Smooth muscle cell (in vitro differentiated cells): ENCODE data around the gene FAR2. TPM values are rescaled to one million over a fixed set of nuclear protein-coding genes. Genes with fewer than 3 reads are reported as not detected.

Source experiments
- DNase-seq: peaks from one replicate; lab custom pipeline; 2025; ENCODE audit not compliant: unreplicated experiment; lab: John Stamatoyannopoulos, UW
- H2AFZ ChIP-seq: fragments of 200-600 bp; sonication (generic); 2 replicates; pipeline ENCODE4 v1.6.0; 2016; ENCODE audit warnings: antibody characterized with exemption, low read depth, mild to moderate bottlenecking
- H3F3A ChIP-seq: fragments of 200-600 bp; sonication (generic); 2 replicates; pipeline ENCODE4 v1.6.0; 2017; ENCODE audit warnings: antibody characterized with exemption, low read depth
- H3K27ac ChIP-seq: fragments of 200-600 bp; sonication (generic); 2 replicates; pipeline ENCODE4 v1.5.1; 2016; ENCODE audit warnings: low read depth, mild to moderate bottlenecking
- H3K27me3 ChIP-seq: fragments of 200-600 bp; sonication (generic); 2 replicates; pipeline ENCODE4 v1.6.1; 2016; ENCODE audit warnings: low read depth, mild to moderate bottlenecking
- H3K36me3 ChIP-seq: fragments of 200-600 bp; sonication (generic); 2 replicates; pipeline ENCODE4 v1.5.1; 2016; ENCODE audit warnings: low read depth
- H3K4me1 ChIP-seq: fragments of 200-600 bp; sonication (generic); 2 replicates; pipeline ENCODE4 v1.5.1; 2016; ENCODE audit warnings: low read depth
- H3K4me2 ChIP-seq: fragments of 200-600 bp; sonication (generic); 2 replicates; pipeline ENCODE4 v1.6.0; 2016; ENCODE audit warnings: mild to moderate bottlenecking
- H3K4me3 ChIP-seq: fragments of 200-600 bp; sonication (generic); 2 replicates; pipeline ENCODE4 v1.5.1; 2016; ENCODE audit warnings: mild to moderate bottlenecking
- H3K79me2 ChIP-seq: fragments of 200-600 bp; sonication (generic); 2 replicates; pipeline ENCODE4 v1.6.0; 2016; ENCODE audit warnings: low read depth, mild to moderate bottlenecking
- H3K9ac ChIP-seq: fragments of 200-600 bp; sonication (generic); 2 replicates; pipeline ENCODE4 v1.6.0; 2016; ENCODE audit warnings: low read depth
- H3K9me3 ChIP-seq: fragments of 200-600 bp; sonication (generic); replicated peaks from 2 replicates; pipeline ENCODE4 v1.5.1; 2016; ENCODE audit warnings: low read depth
- H4K20me1 ChIP-seq: fragments of 200-600 bp; sonication (generic); 2 replicates; pipeline ENCODE4 v1.6.0; 2016; ENCODE audit warnings: low read depth
- CTCF ChIP-seq: fragments of 200-600 bp; sonication (generic); IDR thresholded peaks from 2 replicates; pipeline ENCODE4 v1.5.1; 2017; ENCODE audit warnings: borderline replicate concordance, mild to moderate bottlenecking, antibody characterized with exemption; ENCODE audit not compliant: insufficient read depth, poor library complexity, severe bottlenecking
- WGBS: methylation state at CpG from one replicate; pipeline ENCODE4 v1.1.7; 2016; ENCODE audit warnings: low lambda C conversion rate; 5-methylcytosine and 5-hydroxymethylcytosine counted together
- polyA plus RNA-seq: library from polyadenylated mRNA; unstranded; fragments of >200 nt; fragmentation: Nextera tagmentation; extraction: Ambion mirVana; gene quantifications from 2 replicates; pipeline ENCODE4 v1.2.1, GENCODE V29; 2016
- total RNA-seq: library from RNA; depleted of rRNA; stranded (reverse); fragments of >200 nt; gene quantifications from 2 replicates; pipeline ENCODE4 v1.2.3, GENCODE V29; 2014

Gene FAR2
- total and polyA plus RNA-seq, 2 experiments from 2014 or later = 1.5 to 8.5 TPM

DNA sequence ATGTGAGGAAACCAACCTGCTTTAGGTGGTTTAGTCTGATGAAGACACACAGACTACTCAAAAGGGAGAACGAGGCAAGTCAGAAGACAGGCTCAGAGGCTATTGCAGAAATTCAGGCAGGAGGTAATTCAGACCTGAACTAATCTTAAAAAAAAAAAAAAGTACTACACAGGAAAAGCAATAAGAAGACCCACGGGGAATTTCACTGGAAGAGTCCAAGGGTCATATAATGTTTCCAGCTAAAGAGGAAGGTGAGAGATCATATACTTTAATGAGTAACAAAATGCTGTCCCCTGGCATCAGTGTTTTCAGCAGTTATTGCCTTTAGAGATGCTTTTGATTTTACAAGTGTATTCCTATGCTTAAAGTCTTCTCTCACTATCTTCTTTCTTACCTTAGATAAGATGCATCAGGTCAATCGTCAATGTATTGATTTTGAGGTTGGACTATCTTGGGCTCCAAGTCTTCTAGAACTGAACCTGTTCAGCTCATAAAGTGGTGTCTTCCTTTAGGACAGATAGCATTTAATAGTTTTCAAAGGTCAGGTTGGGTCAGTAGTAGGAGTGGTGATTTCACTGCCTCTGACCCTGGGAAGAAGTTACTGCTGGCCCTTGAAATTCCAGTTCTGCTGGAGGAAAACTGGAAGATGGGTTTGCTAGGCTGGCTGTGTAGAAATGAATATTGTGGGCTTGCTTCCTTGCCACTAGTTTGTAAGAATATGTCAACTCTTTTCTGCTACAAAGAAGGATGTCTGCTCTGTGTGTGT is 60.0 kb downstream of the FAR2 start:
- Histone ChIP-seq H3K4me3 (no peak overlapping the region), H3K9ac (no peak overlapping the region), H3K27me3 (no peaks in the 10 kb centered on the region), H3K36me3 (no peaks in the 10 kb centered on the region), H3K9me3 (no peaks in the 10 kb centered on the region), H3F3A (no peaks in the 10 kb centered on the region), H3K4me2 (no peak overlapping the region), H3K79me2 (no peaks in the 10 kb centered on the region), H4K20me1 (no peaks in the 10 kb centered on the region), H3K27ac (no peak overlapping the region), H2AFZ (no peak overlapping the region), H3K4me1 (no peaks in the 10 kb centered on the region)
- no peak for DNase-seq
- no peak for TF ChIP-seq CTCF
- 94% methylated on average over 3 of the region's 3 CpGs for WGBS

- no peak overlapping the region for H3K4me3 ChIP-seq
- no peak overlapping the region for H3K9ac ChIP-seq
- H3K9me3 ChIP-seq = no peaks in the 10 kb centered on the region
- WGBS = 68% methylated on average over 2 of the region's 2 CpGs
- H3K36me3 ChIP-seq = no peaks in the 10 kb centered on the region
- no peak overlapping the region for H2AFZ ChIP-seq
- no peaks in the 10 kb centered on the region for H3K4me1 ChIP-seq
- no peak for DNase-seq
- H4K20me1 ChIP-seq = no peaks in the 10 kb centered on the region
- no peak for TF ChIP-seq CTCF
- H3K27ac ChIP-seq = no peak overlapping the region
- H3K27me3 ChIP-seq = no peaks in the 10 kb centered on the region
- H3F3A ChIP-seq = no peaks in the 10 kb centered on the region
- H3K4me2 ChIP-seq = no peak overlapping the region
- no peaks in the 10 kb centered on the region for H3K79me2 ChIP-seq
Measured at GRCh38 chr12:29211696-29212095, 62.6 kb downstream of the FAR2 start.

- Histone ChIP-seq H3K27me3 (no peaks in the 10 kb centered on the region), H3K79me2 (no peaks in the 10 kb centered on the region), H3K4me2 (no peak overlapping the region), H2AFZ (peak overlapping the region; percentile 4), H3K4me1 (no peaks in the 10 kb centered on the region), H3K27ac (no peak overlapping the region), H3K4me3 (no peak overlapping the region), H3F3A (no peaks in the 10 kb centered on the region), H4K20me1 (no peaks in the 10 kb centered on the region), H3K9me3 (no peaks in the 10 kb centered on the region), H3K36me3 (no peaks in the 10 kb centered on the region), H3K9ac (no peak overlapping the region)
- no peak for TF ChIP-seq CTCF
- 76% methylated on average over 4 of the region's 4 CpGs for WGBS
- no peak for DNase-seq
Measured at GRCh38 chr12:29212682-29213403, 63.8 kb downstream of the FAR2 start.
